ENCODE measurements around the gene EIPR1.

The EIPR1 gene

GRCh38 chr2:3171564-3172264 is 205.9 kb downstream of the EIPR1 start:
- DNase-seq: no peak

- no peak for DNase-seq
Measured at GRCh38 chr2:3170792-3171455, 206.7 kb downstream of the EIPR1 start.

GRCh38 chr2:3169106-3169870 is 208.3 kb downstream of the EIPR1 start:
- no peak for DNase-seq

- no peak for DNase-seq
Measured at GRCh38 chr2:3168230-3168891, 209.3 kb downstream of the EIPR1 start.

- no peak for DNase-seq
Measured at GRCh38 chr2:3163401-3163800, 214.2 kb downstream of the EIPR1 start.

- DNase-seq: no peak
Measured at GRCh38 chr2:3162442-3163077, 215.1 kb downstream of the EIPR1 start.

- no peak for DNase-seq
Measured at GRCh38 chr2:3160751-3161330, 216.8 kb downstream of the EIPR1 start.

- DNase-seq: no peak
Measured at GRCh38 chr2:3159782-3160545, 217.7 kb downstream of the EIPR1 start.

- DNase-seq: no peak
Measured at GRCh38 chr2:3154700-3155099, 222.9 kb downstream of the EIPR1 start.

- DNase-seq: no peak
Measured at GRCh38 chr2:3154146-3154545, 223.5 kb downstream of the EIPR1 start.

GRCh38 chr2:3151153-3151918 is 226.3 kb downstream of the EIPR1 start:
- DNase-seq: no peak

- no peak for DNase-seq
Measured at GRCh38 chr2:3149441-3150217, 228.0 kb downstream of the EIPR1 start.

GRCh38 chr2:3148716-3149115 is 228.9 kb downstream of the EIPR1 start:
- no peak for DNase-seq

GRCh38 chr2:3147651-3148530 is 229.7 kb downstream of the EIPR1 start:
- no peak for DNase-seq

- no peak for DNase-seq
Measured at GRCh38 chr2:3146772-3147650, 230.6 kb downstream of the EIPR1 start.

GRCh38 chr2:3146175-3146574 is 231.4 kb downstream of the EIPR1 start:
- DNase-seq: no peak

GRCh38 chr2:3145471-3146021 is 232.1 kb downstream of the EIPR1 start:
- no peak for DNase-seq

GRCh38 chr2:3144856-3145255 is 232.8 kb downstream of the EIPR1 start:
- no peak for DNase-seq

All from NCI-H1105 treated with DMSO at 0.1 percent for 48 hours (cell line).